Measurements from ENCODE around the gene DGUOK.
"Not testable (repeated sequence)": the region's sequence is repeated elsewhere in the genome, so short reads cannot be mapped to it uniquely, and the experiment has no call there.

DGUOK gene

GRCh38 chr2:73899801-73900336 is 26.8 kb upstream of the DGUOK start:
- no peak for DNase-seq (ENCODE audit: low read depth in 3 of 3, low spot score in 1 of 3)

GRCh38 chr2:73901143-73901542 is 25.5 kb upstream of the DGUOK start:
- DNase-seq (ENCODE audit: low read depth in 3 of 3, low spot score in 1 of 3), result no peak

- no peak for DNase-seq (ENCODE audit: low read depth in 3 of 3, low spot score in 1 of 3)
These were observed 24.4 kb upstream of the DGUOK start for GRCh38 chr2:73902284-73902683.

GRCh38 chr2:73903313-73903712 is 23.4 kb upstream of the DGUOK start:
- DNase-seq (ENCODE audit: low read depth in 3 of 3, low spot score in 1 of 3), result no peak

- DNase-seq (ENCODE audit: low read depth in 3 of 3, low spot score in 1 of 3), result not testable (repeated sequence)
These were observed 22.6 kb upstream of the DGUOK start for GRCh38 chr2:73903949-73904613.

GRCh38 chr2:73904952-73905351 is 21.7 kb upstream of the DGUOK start:
- no peak for DNase-seq (ENCODE audit: low read depth in 3 of 3, low spot score in 1 of 3)

- DNase-seq (ENCODE audit: low read depth in 3 of 3, low spot score in 1 of 3), result no peak
These were observed 19.7 kb upstream of the DGUOK start for GRCh38 chr2:73906847-73907505.

- peak; percentile 11 to 27 (median 24) for DNase-seq (ENCODE audit: low read depth in 3 of 3, low spot score in 1 of 3)
These were observed 18.7 kb upstream of the DGUOK start for GRCh38 chr2:73907840-73908452.

- no peak for DNase-seq (ENCODE audit: low read depth in 3 of 3, low spot score in 1 of 3)
These were observed 17.7 kb upstream of the DGUOK start for GRCh38 chr2:73908689-73909652.

- no peak for DNase-seq (ENCODE audit: low read depth in 3 of 3, low spot score in 1 of 3)
These were observed 15.7 kb upstream of the DGUOK start for GRCh38 chr2:73910873-73911547.

GRCh38 chr2:73911548-73912208 is 15.0 kb upstream of the DGUOK start:
- no peak for DNase-seq (ENCODE audit: low read depth in 3 of 3, low spot score in 1 of 3)

- no peak for DNase-seq (ENCODE audit: low read depth in 3 of 3, low spot score in 1 of 3)
These were observed 13.1 kb upstream of the DGUOK start for GRCh38 chr2:73913414-73914054.

GRCh38 chr2:73914667-73915066 is 12.0 kb upstream of the DGUOK start:
- no peak for DNase-seq (ENCODE audit: low read depth in 3 of 3, low spot score in 1 of 3)

GRCh38 chr2:73915437-73915993 is 11.2 kb upstream of the DGUOK start:
- no peak for DNase-seq (ENCODE audit: low read depth in 3 of 3, low spot score in 1 of 3)

- DNase-seq (ENCODE audit: low read depth in 3 of 3, low spot score in 1 of 3), result no peak
These were observed 10.0 kb upstream of the DGUOK start for GRCh38 chr2:73916666-73917065.

- no peak for DNase-seq (ENCODE audit: low read depth in 3 of 3, low spot score in 1 of 3)
These were observed 9.4 kb upstream of the DGUOK start for GRCh38 chr2:73917296-73917695.

GRCh38 chr2:73917696-73918207 is 8.9 kb upstream of the DGUOK start:
- no peak for DNase-seq (ENCODE audit: low read depth in 3 of 3, low spot score in 1 of 3)

GRCh38 chr2:73918856-73919255 is 7.8 kb upstream of the DGUOK start:
- DNase-seq (ENCODE audit: low read depth in 3 of 3, low spot score in 1 of 3), result no peak
